H1 (cell line): Measurements from ENCODE around the gene KRT85.

Experiments used
- PHF8 ChIP-seq: fragments of 200-600 bp; sonication (generic); conservative IDR thresholded peaks from 2 replicates; pipeline ENCODE4 v1.7.1; 2012; ENCODE audit warnings: low read depth, mild to moderate bottlenecking, inconsistent platforms, low read length, moderate library complexity
- SUZ12 ChIP-seq: fragments of 200-600 bp; sonication (generic); IDR thresholded peaks from 2 replicates; pipeline ENCODE4 v1.6.1; 2012; ENCODE audit warnings: mild to moderate bottlenecking, inconsistent platforms, low read length, moderate library complexity, mixed read lengths
- TF ChIP-seq, protein P1 (sequence below): IDR thresholded peaks from 2 replicates; pipeline ENCODE4 v1.6.1; 2012; ENCODE audit warnings: inconsistent platforms

DNA sequence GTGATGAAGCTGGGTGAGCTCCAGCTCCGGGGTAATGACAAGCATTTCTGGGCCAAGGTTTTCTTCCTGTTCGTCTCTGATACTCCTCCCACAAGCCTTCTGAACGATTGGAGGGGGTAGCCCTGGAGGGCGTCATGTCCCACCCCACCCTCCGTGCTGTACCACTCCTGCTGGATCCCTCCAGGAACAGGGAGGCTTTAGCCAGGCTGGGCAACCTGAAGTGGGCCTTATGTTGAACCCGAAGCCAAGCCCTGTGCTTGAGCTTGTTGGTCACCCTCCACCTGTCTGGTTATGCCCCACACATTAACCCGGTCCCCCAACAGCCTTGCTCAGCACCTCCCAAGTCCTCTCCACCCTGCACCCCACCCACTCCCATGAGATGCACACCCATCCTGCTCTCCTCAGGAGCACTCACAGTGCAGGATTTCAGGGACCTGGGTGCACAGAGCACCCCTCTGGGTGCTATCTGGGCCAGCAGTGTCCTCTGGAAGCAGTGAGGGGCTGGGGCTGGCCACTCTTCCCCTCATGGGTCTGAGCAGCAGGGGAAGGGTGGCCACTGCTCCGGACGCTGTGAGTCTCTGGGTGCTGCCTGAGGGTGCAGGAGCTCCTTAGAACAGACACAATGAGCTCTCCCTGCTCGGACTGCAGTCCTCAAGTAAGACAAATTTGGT lies 39.3 kb downstream of the KRT85 start:
- no peak for TF ChIP-seq SUZ12
- no peak for TF ChIP-seq PHF8
- TF ChIP-seq, protein P1, sequence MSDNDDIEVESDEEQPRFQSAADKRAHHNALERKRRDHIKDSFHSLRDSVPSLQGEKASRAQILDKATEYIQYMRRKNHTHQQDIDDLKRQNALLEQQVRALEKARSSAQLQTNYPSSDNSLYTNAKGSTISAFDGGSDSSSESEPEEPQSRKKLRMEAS, result no peak
